D341Med (cell line): Measurements from ENCODE around the gene SULF2.

Experiments used
- DNase-seq: peaks from one replicate; pipeline ENCODE4 v3.0.0; 2012; ENCODE audit warnings: low spot score

SULF2 gene

GRCh38 chr20:47682028-47682783, 103.1 kb downstream of the SULF2 start:
- no peak for DNase-seq

DNA sequence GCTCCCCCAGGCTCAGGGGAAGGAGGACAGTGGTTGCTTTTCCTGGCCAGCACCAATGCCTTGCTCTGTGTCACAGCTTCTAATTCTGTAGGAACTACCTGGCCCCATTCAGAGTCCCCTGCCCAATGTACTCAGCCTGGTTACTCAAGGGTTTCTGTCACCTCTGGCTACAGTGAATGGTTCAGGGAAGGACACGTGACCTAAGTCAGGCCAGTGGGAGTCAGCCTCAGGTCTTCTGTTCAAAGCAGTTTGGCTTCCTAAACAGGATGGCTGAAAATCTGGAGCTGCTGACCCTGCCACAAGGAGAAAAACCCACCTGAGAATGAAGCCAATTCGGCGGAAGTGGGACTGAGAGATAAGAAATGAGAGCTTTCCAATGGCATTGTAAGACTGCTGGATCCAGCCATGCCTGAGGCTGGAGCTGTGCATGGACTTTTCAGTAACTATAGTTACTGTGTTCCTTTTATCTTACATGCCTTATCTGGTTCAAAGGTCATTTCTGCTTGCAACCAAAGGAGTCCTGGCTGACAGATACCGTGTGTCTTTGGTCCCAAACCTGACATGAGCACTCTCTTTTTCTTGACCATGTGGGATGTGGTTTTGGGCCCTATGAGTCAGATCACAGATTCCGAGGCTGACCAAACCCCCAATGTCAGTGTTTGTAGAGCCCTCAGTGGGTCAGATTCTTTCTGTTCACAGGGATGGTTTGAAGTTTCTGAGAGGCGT, 104.3 kb downstream of the SULF2 start:
- no peak for DNase-seq

GRCh38 chr20:47679462-47679861, 105.8 kb downstream of the SULF2 start:
- DNase-seq: no peak

DNA sequence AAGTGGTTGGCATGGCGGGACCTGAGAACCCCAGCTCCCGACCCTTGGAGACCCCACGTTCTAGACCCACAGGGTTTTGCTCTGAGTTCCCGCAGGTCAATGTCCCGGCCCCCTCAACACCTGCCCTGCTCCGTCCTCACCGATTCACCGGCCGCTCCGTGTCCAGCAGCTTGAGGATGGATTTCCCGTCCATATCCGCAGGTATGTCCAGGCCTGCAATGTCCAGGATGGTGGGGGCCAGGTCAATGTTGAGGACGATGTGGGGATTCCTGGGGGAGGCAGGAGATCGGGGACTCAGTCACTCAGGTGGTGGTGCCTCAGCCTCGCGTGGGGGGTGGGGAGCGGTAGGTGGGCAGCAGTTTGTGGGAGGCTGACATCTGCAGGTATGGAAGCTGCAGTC, 106.7 kb downstream of the SULF2 start:
- DNase-seq: no peak

DNA sequence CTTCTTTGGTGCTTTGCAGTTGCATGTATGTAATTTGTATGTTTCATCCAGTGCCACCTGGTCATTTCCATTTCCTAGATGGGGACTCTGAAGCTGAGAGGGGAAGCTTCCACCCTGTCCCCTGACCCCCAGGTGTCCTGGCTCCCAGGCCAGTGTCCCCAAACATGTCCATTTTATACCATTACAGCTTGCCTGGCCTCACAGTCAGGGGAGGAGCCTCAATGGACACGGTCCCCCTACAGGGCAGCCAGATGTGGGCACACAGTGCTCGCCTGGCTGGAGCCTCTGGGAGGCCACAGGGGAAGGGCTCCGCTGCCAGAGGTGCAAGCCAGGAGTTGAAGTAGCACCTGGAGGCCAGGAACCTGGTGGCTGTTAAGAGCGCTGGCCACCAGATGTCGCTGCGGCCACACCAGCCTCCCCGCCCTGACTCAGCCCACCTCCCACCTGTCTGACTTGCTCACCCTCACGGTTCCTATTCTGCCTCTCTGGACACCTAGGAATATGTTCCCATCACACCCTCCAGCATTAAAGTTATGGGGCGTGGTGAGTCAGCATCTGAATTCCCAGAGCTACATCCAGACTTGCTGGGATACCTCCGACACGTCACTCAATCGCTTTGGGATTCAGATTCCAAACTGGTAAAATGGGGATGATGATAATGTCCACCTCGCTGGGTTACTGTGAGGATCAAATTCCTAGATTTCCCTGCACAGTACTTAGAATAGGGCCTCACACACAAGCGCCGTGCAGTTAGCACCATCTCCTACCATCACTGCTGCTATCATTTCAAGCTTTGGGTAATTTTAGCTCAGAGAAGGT, 107.4 kb downstream of the SULF2 start:
- DNase-seq: peak; percentile 84

DNA sequence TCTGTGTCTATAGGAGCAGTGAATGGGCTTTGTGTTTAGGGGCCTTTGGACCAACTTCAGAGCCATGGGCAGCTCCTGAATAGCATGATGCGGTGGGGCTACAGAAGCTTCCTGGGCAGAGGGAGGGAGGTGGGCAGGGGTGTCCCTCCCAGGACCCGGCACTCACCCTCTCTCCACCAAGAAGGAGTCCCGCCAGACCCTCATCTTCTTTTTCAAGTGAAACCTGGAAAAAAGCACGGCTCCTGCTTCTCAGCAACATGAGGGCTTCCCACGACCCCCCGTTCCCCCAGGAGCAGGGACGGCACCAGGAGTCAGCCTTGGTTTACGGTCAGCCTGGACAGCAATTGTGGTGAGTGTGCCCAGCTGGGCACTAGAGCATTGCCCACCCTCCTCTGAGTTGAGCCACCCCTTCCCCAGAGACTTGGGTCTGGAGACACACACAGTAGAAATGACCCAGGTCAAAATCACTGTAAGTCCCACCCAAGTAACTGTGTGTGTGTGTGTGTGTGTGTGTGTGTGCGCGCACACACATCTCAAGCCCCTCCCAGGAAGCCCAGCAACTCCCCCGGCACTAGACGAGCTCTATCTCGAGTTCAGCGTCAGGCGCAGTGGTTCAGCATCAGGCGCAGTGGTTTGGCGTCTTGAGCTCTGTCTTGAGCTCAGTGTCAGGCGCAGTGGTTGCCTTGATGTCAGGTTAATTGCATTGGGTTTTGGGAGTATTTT, 108.2 kb downstream of the SULF2 start:
- no peak for DNase-seq

- DNase-seq: no peak
Measured at GRCh38 chr20:47676219-47676721, 109.0 kb downstream of the SULF2 start.

DNA sequence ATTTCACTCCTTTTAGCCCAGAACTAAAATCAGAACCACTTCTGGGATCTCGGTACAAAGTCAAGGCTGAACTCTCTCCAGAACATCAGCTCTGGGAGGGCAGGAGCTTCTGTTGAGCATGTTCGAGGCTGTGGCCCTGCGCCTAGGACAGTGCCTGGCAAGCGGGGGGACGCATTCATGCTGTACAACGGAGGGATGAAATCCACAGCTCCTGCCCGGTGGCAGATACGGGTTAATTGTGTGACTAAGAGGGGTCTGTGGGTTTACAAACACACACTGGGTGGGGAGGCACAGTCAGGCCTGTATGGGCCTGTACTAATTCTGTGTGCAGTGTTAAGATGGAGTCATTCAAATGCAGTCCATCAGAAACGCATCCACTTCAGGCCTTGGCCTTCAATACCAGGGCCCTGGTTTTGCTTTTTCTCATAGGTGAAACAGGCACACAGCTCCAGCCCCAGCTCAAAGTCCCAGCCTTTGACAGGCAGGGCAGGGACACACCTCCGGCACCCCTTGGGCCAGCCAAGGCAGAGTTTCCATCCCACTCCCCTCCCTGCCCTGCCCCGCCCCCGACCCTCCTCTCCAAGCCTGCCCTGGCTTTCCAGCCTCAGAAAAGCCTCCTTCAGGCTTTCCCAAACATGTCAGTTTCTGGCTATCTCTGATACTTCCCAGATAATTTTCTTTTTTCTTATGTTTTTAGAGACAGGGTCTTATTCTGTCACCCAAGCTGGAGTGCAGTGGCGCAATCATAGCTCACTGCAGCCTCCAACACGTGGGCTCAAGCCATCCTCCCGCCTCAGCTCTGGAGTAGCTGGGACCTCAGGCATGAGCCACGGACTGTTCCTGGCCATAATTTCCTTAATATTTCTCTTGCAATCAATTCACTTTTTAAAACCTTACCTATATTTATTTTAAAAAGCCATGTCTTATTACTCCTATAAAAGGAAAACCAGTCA, 109.8 kb downstream of the SULF2 start:
- DNase-seq: no peak

- no peak for DNase-seq
Measured at GRCh38 chr20:47674686-47675085, 110.6 kb downstream of the SULF2 start.

GRCh38 chr20:47674145-47674544, 111.1 kb downstream of the SULF2 start:
- DNase-seq: no peak

GRCh38 chr20:47673671-47673955, 111.7 kb downstream of the SULF2 start:
- no peak for DNase-seq

DNA sequence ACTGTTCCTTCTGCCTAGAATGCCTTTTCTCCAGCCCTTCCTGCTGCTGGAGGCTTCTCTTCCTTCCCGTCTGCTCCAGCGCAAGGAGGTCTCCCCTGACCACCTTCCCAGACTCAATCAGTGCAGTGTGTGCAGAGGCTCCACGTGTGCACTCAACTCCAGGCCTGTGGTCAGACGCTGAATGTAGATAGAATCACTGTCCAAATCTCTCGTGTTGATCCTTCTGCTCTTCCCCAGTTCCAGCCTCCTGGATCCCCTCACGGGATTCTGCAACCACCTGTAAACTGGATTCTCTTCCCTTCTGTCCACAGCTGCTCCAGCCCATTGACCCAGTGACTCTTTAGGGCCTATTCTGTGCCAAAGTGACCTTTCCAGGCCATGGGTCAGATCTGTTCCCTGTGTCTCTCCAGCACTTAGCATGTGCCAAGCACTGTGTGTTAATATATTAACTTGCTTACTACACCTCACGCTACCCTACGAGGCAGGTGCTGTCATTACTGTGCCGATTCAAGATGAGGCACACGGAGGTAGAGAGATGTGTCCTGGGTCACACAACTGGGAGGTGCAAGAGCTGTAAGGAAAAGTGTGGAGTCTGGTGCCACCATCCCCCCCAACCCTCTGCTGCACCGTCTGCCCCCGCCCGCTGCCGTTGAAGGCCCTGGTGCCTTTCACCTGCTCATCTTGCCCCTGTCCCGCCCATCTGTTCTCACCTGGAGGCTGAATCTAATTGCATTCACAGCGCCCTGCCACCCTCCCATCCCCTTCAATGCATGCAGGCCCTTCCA, 112.2 kb downstream of the SULF2 start:
- no peak for DNase-seq

DNA sequence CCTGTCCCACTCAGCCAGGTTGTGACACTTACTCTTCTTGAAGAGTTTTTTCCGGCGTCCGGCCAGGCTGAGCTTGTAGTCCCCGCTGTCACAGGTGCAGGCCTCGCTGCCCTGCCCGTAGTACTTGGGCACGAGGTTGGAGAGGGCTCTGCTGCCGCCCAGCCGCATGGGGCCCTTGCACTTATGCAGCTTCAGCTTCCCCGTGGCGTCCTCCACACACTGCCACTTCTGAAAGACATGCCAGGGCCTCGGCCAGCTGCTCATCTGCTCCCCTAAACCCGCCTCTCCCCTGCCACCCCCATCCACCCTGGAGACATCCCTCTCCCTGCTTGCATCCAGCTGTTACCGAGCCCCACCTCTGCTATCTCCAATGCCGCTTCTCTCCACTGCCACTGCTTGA, 113.1 kb downstream of the SULF2 start:
- no peak for DNase-seq

GRCh38 chr20:47670913-47671312, 114.4 kb downstream of the SULF2 start:
- DNase-seq: no peak

GRCh38 chr20:47669927-47670890, 115.1 kb downstream of the SULF2 start:
- no peak for DNase-seq

- DNase-seq: no peak
Measured at GRCh38 chr20:47669489-47669888, 115.8 kb downstream of the SULF2 start.

- no peak for DNase-seq
Measured at GRCh38 chr20:47669152-47669425, 116.2 kb downstream of the SULF2 start.

DNA sequence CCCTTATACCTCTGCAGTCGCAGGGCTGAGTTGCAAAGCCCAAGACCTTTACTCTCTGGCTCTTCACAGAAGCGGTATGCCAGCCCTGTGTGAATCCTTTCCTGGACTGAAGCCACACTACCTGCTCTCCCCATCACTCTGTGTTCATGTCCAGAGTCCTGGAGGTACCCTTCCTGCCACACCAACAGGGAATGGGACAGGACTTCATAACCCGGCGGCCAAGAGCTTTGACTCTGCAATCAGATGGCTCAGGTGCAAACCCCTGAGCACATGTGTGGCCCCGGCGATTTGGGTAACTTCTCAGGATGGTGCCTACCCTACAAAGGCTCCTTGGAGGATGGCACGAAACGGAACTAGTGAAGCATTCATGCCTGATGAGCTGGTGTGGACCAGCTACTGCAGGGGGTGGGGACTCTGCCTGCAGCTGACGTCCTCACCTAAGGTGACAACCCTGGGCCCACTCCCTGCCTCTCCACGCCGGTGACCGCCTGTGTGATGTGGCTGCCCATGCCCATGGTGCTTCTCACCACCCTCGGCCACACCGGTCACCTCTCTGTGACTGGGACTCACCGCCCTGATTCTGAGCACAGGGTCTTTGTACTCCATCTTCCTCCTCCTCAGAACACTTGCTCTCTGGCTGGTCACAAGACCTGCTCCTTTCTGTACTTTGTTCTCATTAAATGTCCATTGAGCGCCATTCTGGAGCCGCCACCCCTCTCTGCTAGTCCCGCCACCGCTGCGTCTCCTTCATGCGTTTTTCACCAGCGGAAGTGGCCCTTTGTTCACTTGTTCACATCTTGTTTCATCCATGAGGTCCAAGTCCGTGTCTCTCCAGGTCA, 116.7 kb downstream of the SULF2 start:
- no peak for DNase-seq
